Peyer's patch (tissue), 4 donors: ENCODE data around the gene XPR1. TPM values are rescaled to one million over a fixed set of nuclear protein-coding genes. Genes with fewer than 3 reads are reported as not detected.

Source experiments
- DNase-seq, 3 donors: peaks; one replicate each; pipeline ENCODE4 v3.0.0-alpha.2; 2017 to 2019
- H3K27ac ChIP-seq, 4 donors: fragments of 200-600 bp; sonication (generic); one replicate each; pipeline ENCODE4 v1.5.1; 2016 to 2019
- H3K27me3 ChIP-seq, 2 donors: fragments of 200-600 bp; sonication (generic); one replicate each; pipeline ENCODE4 v1.5.1; 2019
- H3K36me3 ChIP-seq, 3 donors: fragments of 200-600 bp; sonication (generic); one replicate each; pipeline ENCODE4 v1.5.1; 2016 to 2019
- H3K4me1 ChIP-seq, 4 donors: fragments of 200-600 bp; sonication (generic); one replicate each; pipeline ENCODE4 v1.5.1; 2016 to 2019
- H3K4me3 ChIP-seq, 4 donors: fragments of 200-600 bp; sonication (generic); 1 replicate in 3 of 4; 2 replicates in 1 of 4; pipeline ENCODE4 v1.5.1; 2016 to 2019; ENCODE audit warnings: mild to moderate bottlenecking in 1 of 4
- H3K9me3 ChIP-seq, 4 donors: fragments of 200-600 bp; sonication (generic); one replicate each; pipeline ENCODE4 v1.5.1; 2016 to 2019; ENCODE audit warnings: mild to moderate bottlenecking in 1 of 4
- CTCF ChIP-seq, 6 experiments: fragments of 450-650 bp in 4 of 6; fragments of 200-600 bp in 2 of 6; sonication (generic) in 1 of 6; IDR thresholded peaks; one replicate each; pipeline ENCODE4 v1.5.1; 2017 to 2019; ENCODE audit warnings: antibody characterized with exemption in 6 of 6, mild to moderate bottlenecking in 3 of 6, moderate library complexity in 1 of 6
- POLR2A ChIP-seq, 2 donors: fragments of 450-650 bp; IDR thresholded peaks; one replicate each; pipeline ENCODE4 v1.5.1; 2017; ENCODE audit warnings: antibody characterized with exemption in 2 of 2, mild to moderate bottlenecking in 2 of 2, moderate library complexity in 2 of 2
- total RNA-seq, 4 donors: library from RNA; depleted of rRNA; stranded (reverse); fragments of >200 nt; gene quantifications; one replicate each; pipeline ENCODE4 v1.1.0, GENCODE V29; 2016

Gene XPR1
- total RNA-seq, 4 donors from 2014 or later: 29.7 to 59.7 (median 53.9) TPM

- Histone ChIP-seq H3K9me3 (no peaks in the 10 kb centered on the region), H3K27ac (peak overlapping the region in 1 of 4 donors; percentile 62), H3K4me3 (no peak overlapping the region), H3K36me3 (peaks cover 0 to 3% (median 0%) of the 10 kb centered on the region in 3 donors), H3K27me3 (no peaks in the 10 kb centered on the region), H3K4me1 (peaks cover 0 to 22% (median 0%) of the 10 kb centered on the region in 4 donors)
- no peak for DNase-seq
- TF ChIP-seq POLR2A (IDR thresholded peaks at IDR 0.05) (no peak), CTCF (IDR thresholded peaks at IDR 0.05) (no peak)
These were observed 293.7 kb downstream of the XPR1 start for GRCh38 chr1:180925471-180926051.

GRCh38 chr1:180926164-180926981, 294.6 kb downstream of the XPR1 start:
- DNase-seq: no peak

GRCh38 chr1:180927348-180927747, 295.5 kb downstream of the XPR1 start:
- H3K4me3 ChIP-seq: no peak overlapping the region
- TF ChIP-seq CTCF (IDR thresholded peaks at IDR 0.05): no peak
- TF ChIP-seq POLR2A (IDR thresholded peaks at IDR 0.05): no peak
- no peaks in the 10 kb centered on the region for H3K9me3 ChIP-seq
- peaks cover 0 to 3% (median 0%) of the 10 kb centered on the region in 3 donors for H3K36me3 ChIP-seq
- H3K4me1 ChIP-seq: peaks cover 0 to 22% (median 0%) of the 10 kb centered on the region in 4 donors
- DNase-seq: no peak
- peak overlapping the region in 2 of 4 donors; percentile 57 to 62 for H3K27ac ChIP-seq
- no peaks in the 10 kb centered on the region for H3K27me3 ChIP-seq

More at GRCh38 chr1:180926164-180926981, 294.6 kb downstream of the XPR1 start:
- no peak for TF ChIP-seq CTCF (IDR thresholded peaks at IDR 0.05)
- TF ChIP-seq POLR2A (IDR thresholded peaks at IDR 0.05): no peak
- Histone ChIP-seq H3K9me3 (no peaks in the 10 kb centered on the region), H3K36me3 (peaks cover 0 to 3% (median 0%) of the 10 kb centered on the region in 3 donors), H3K27ac (peak overlapping the region in 3 of 4 donors; percentile 12 to 62 (median 57)), H3K4me1 (peaks cover 0 to 22% (median 0%) of the 10 kb centered on the region in 4 donors), H3K4me3 (no peak overlapping the region), H3K27me3 (no peaks in the 10 kb centered on the region)

- DNase-seq: no peak
- TF ChIP-seq POLR2A (IDR thresholded peaks at IDR 0.05) (no peak), CTCF (IDR thresholded peaks at IDR 0.05) (no peak)
- no peaks in the 10 kb centered on the region for H3K27me3 ChIP-seq
- peaks cover 0 to 3% (median 0%) of the 10 kb centered on the region in 3 donors for H3K36me3 ChIP-seq
- H3K27ac ChIP-seq: peak overlapping the region in 1 of 4 donors; percentile 62
- H3K4me1 ChIP-seq: peaks cover 0 to 22% (median 0%) of the 10 kb centered on the region in 4 donors
- no peak overlapping the region for H3K4me3 ChIP-seq
- H3K9me3 ChIP-seq: no peaks in the 10 kb centered on the region
These were observed 296.0 kb downstream of the XPR1 start for GRCh38 chr1:180927841-180928240.

GRCh38 chr1:180928331-180929230, 296.8 kb downstream of the XPR1 start:
- Histone ChIP-seq H3K4me3 (no peak overlapping the region), H3K36me3 (peaks cover 0 to 3% (median 0%) of the 10 kb centered on the region in 3 donors), H3K27ac (no peak overlapping the region), H3K27me3 (no peaks in the 10 kb centered on the region), H3K9me3 (no peaks in the 10 kb centered on the region), H3K4me1 (peaks cover 0 to 22% (median 0%) of the 10 kb centered on the region in 4 donors)
- DNase-seq: no peak
- TF ChIP-seq POLR2A (IDR thresholded peaks at IDR 0.05) (no peak), CTCF (IDR thresholded peaks at IDR 0.05) (no peak)
